Neural cell (in vitro differentiated cells): ENCODE measurements around the gene NKD2. TPM values are rescaled to one million over a fixed set of nuclear protein-coding genes. Genes with fewer than 3 reads are reported as not detected.

Experiments used
- H2AFZ ChIP-seq: fragments of 200-600, 300-800 bp; sonication (generic), shearing (Covaris generic); 2 replicates; pipeline ENCODE4 v1.6.0; 2014; ENCODE audit warnings: low read depth, mild to moderate bottlenecking, antibody characterized with exemption, low read length, moderate library complexity
- H3F3A ChIP-seq: fragments of 200-600 bp; shearing (Covaris generic); 2 replicates; pipeline ENCODE4 v1.6.1; 2016; ENCODE audit warnings: mild to moderate bottlenecking, moderate library complexity, mixed read lengths, antibody characterized with exemption, low read length; ENCODE audit not compliant: insufficient read depth, poor library complexity, severe bottlenecking
- H3K27ac ChIP-seq: fragments of 200-600, 300-800 bp; sonication (generic), shearing (Covaris generic); 2 replicates; pipeline ENCODE4 v1.5.1; 2014; ENCODE audit warnings: mild to moderate bottlenecking, low read length, moderate library complexity
- H3K27me3 ChIP-seq: fragments of 300-800, 200-600 bp; sonication (generic), shearing (Covaris generic); 2 replicates; pipeline ENCODE4 v1.6.0; 2014; ENCODE audit warnings: mild to moderate bottlenecking, low read depth, low read length, moderate library complexity; ENCODE audit not compliant: insufficient read depth
- H3K36me3 ChIP-seq: fragments of 300-800, 200-600 bp; sonication (generic), shearing (Covaris generic); 2 replicates; pipeline ENCODE4 v1.5.1; 2014; ENCODE audit warnings: mild to moderate bottlenecking, antibody characterized with exemption, low read length, moderate library complexity; ENCODE audit not compliant: insufficient read depth
- H3K4me2 ChIP-seq: fragments of 300-800, 200-600 bp; sonication (generic), shearing (Covaris generic); 2 replicates; pipeline ENCODE4 v1.6.0; 2014; ENCODE audit warnings: mild to moderate bottlenecking, low read length
- H3K4me3 ChIP-seq: fragments of 300-800, 200-600 bp; sonication (generic), shearing (Covaris generic); 2 replicates; pipeline ENCODE4 v1.5.1; 2014; ENCODE audit warnings: mild to moderate bottlenecking, low read length, moderate library complexity
- H3K79me2 ChIP-seq: fragments of 200-600 bp; shearing (Covaris generic); replicated peaks from 2 replicates; pipeline ENCODE4 v1.6.0; 2014; ENCODE audit warnings: mild to moderate bottlenecking, low read length, moderate library complexity; ENCODE audit not compliant: insufficient read depth
- H3K9ac ChIP-seq: fragments of 300-800, 200-600 bp; sonication (generic), shearing (Covaris generic); 2 replicates; pipeline ENCODE4 v1.6.1; 2016; ENCODE audit warnings: mild to moderate bottlenecking, low read length, mixed read lengths
- H3K9me2 ChIP-seq: fragments of 200-600 bp; shearing (Covaris generic); 2 replicates; pipeline ENCODE4 v1.6.1; 2016; ENCODE audit warnings: mild to moderate bottlenecking, low read length, mixed read lengths; ENCODE audit not compliant: insufficient read depth
- H3K9me3 ChIP-seq: fragments of 200-600, 300-800 bp; sonication (generic), shearing (Covaris generic); 2 replicates; pipeline ENCODE4 v1.6.1; 2016; ENCODE audit warnings: mild to moderate bottlenecking, mixed run types, low read length, moderate library complexity, mixed read lengths
- H4K20me1 ChIP-seq: fragments of 200-600 bp; shearing (Covaris generic); 2 replicates; pipeline ENCODE4 v1.6.1; 2016; ENCODE audit warnings: mild to moderate bottlenecking, mixed run types; ENCODE audit not compliant: insufficient read depth
- EP300 ChIP-seq: fragments of 450-650 bp; conservative IDR thresholded peaks from 2 replicates; pipeline ENCODE4 v1.6.1; 2014; ENCODE audit warnings: antibody characterized with exemption, mild to moderate bottlenecking, moderate library complexity; ENCODE audit not compliant: poor library complexity, severe bottlenecking
- EZH2 ChIP-seq: fragments of 200-600, 300-800 bp; shearing (Covaris generic), sonication (generic); IDR thresholded peaks from 2 replicates; pipeline ENCODE4 v1.6.1; 2014; ENCODE audit warnings: antibody characterized with exemption, low read length, borderline replicate concordance, mild to moderate bottlenecking; ENCODE audit not compliant: insufficient read depth, poor library complexity, severe bottlenecking
- MXI1 ChIP-seq: fragments of 450-650 bp; conservative IDR thresholded peaks from 2 replicates; pipeline ENCODE4 v1.6.1; 2014; ENCODE audit warnings: antibody characterized with exemption, mild to moderate bottlenecking; ENCODE audit not compliant: poor library complexity, severe bottlenecking
- POLR2AphosphoS5 ChIP-seq: IDR thresholded peaks from 2 replicates; pipeline ENCODE4 v1.6.1; 2012
- RAD21 ChIP-seq: fragments of 450-650 bp; conservative IDR thresholded peaks from 2 replicates; pipeline ENCODE4 v1.6.1; 2014; ENCODE audit warnings: antibody characterized with exemption, mild to moderate bottlenecking, moderate library complexity
- SMC3 ChIP-seq: fragments of 450-650 bp; conservative IDR thresholded peaks from 2 replicates; pipeline ENCODE4 v1.6.1; 2014; ENCODE audit warnings: antibody characterized with exemption, mild to moderate bottlenecking, moderate library complexity; ENCODE audit not compliant: poor library complexity
- TAF1 ChIP-seq: IDR thresholded peaks from 2 replicates; pipeline ENCODE4 v1.6.1; 2012; ENCODE audit warnings: low read depth
- polyA plus RNA-seq: library from polyadenylated mRNA; depleted of rRNA; stranded (reverse); fragments of >200 nt; gene quantifications from 2 replicates; pipeline ENCODE4 v1.2.3, GENCODE V29; 2014
- TF ChIP-seq, protein P1 (sequence below): fragments of 450-650 bp; IDR thresholded peaks from 2 replicates; pipeline ENCODE4 v1.5.1; 2014; ENCODE audit warnings: antibody characterized with exemption, mild to moderate bottlenecking, moderate library complexity; ENCODE audit not compliant: poor library complexity, severe bottlenecking
- TF ChIP-seq, protein P2 (sequence below): IDR thresholded peaks from 2 replicates; pipeline ENCODE4 v1.6.1; 2012; ENCODE audit warnings: borderline replicate concordance

The NKD2 gene
- polyA plus RNA-seq, 1 donor from 2014 or later, result 7.2 TPM

DNA sequence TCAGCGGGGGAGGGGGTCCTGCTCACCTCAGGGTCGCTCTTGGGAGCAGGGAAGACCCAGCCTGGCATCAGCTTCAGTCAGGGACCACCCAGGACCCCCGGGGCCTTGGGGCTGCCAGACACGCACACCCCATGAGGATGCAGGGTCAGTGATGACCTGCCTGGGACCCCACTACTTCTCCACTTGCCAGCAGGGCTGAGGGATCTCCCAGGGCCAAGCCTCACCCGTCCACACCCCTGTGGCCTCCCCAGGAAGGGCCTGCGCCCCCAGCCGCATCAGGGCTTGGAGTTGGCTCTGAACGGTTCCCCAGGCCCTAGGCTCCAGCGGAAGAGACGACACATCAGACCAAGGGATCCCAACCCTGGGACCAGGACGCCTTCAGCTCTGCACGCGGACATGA lies 69.6 kb downstream of the NKD2 start:
- H3K4me3 ChIP-seq, result no peak overlapping the region
- H4K20me1 ChIP-seq, result no peaks in the 10 kb centered on the region
- H3K36me3 ChIP-seq, result no peaks in the 10 kb centered on the region
- H3K79me2 ChIP-seq, result no peaks in the 10 kb centered on the region
- no peak for TF ChIP-seq TAF1
- TF ChIP-seq EP300, result no peak
- no peak for TF ChIP-seq MXI1
- TF ChIP-seq, protein P1, sequence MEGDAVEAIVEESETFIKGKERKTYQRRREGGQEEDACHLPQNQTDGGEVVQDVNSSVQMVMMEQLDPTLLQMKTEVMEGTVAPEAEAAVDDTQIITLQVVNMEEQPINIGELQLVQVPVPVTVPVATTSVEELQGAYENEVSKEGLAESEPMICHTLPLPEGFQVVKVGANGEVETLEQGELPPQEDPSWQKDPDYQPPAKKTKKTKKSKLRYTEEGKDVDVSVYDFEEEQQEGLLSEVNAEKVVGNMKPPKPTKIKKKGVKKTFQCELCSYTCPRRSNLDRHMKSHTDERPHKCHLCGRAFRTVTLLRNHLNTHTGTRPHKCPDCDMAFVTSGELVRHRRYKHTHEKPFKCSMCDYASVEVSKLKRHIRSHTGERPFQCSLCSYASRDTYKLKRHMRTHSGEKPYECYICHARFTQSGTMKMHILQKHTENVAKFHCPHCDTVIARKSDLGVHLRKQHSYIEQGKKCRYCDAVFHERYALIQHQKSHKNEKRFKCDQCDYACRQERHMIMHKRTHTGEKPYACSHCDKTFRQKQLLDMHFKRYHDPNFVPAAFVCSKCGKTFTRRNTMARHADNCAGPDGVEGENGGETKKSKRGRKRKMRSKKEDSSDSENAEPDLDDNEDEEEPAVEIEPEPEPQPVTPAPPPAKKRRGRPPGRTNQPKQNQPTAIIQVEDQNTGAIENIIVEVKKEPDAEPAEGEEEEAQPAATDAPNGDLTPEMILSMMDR, result no peak
- no peak for TF ChIP-seq RAD21
- TF ChIP-seq, protein P2, sequence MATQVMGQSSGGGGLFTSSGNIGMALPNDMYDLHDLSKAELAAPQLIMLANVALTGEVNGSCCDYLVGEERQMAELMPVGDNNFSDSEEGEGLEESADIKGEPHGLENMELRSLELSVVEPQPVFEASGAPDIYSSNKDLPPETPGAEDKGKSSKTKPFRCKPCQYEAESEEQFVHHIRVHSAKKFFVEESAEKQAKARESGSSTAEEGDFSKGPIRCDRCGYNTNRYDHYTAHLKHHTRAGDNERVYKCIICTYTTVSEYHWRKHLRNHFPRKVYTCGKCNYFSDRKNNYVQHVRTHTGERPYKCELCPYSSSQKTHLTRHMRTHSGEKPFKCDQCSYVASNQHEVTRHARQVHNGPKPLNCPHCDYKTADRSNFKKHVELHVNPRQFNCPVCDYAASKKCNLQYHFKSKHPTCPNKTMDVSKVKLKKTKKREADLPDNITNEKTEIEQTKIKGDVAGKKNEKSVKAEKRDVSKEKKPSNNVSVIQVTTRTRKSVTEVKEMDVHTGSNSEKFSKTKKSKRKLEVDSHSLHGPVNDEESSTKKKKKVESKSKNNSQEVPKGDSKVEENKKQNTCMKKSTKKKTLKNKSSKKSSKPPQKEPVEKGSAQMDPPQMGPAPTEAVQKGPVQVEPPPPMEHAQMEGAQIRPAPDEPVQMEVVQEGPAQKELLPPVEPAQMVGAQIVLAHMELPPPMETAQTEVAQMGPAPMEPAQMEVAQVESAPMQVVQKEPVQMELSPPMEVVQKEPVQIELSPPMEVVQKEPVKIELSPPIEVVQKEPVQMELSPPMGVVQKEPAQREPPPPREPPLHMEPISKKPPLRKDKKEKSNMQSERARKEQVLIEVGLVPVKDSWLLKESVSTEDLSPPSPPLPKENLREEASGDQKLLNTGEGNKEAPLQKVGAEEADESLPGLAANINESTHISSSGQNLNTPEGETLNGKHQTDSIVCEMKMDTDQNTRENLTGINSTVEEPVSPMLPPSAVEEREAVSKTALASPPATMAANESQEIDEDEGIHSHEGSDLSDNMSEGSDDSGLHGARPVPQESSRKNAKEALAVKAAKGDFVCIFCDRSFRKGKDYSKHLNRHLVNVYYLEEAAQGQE, result no peak
- no peak for TF ChIP-seq POLR2AphosphoS5
- no peak for TF ChIP-seq SMC3
- TF ChIP-seq EZH2, result no peak
- no peaks in the 10 kb centered on the region for H3K9me3 ChIP-seq
- H3K4me2 ChIP-seq, result no peak overlapping the region
- no peaks in the 10 kb centered on the region for H3K9me2 ChIP-seq
- no peak overlapping the region for H3K27ac ChIP-seq
- no peak overlapping the region for H3K9ac ChIP-seq
- H2AFZ ChIP-seq, result no peak overlapping the region
- no peaks in the 10 kb centered on the region for H3F3A ChIP-seq
- no peaks in the 10 kb centered on the region for H3K27me3 ChIP-seq

DNA sequence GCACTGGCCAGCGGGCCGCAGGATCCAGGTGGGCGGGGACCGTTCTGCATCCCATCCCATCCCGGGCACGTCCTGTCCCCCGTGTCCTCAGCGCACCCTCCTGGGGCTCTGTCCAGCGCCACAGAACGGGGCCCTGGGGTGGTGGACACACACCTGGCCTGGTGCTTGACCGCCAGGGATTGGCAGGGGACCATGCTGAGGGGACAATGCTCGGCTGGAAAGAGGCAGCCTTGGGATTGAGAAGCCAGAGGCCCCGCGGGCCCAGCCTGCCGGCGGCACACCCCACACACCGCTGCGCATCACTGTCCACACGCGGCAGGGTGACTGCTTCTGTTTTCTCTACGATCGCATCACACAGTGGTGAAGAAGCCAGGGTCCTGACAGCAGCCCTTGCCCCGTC lies 70.2 kb downstream of the NKD2 start:
- no peak overlapping the region for H3K27ac ChIP-seq
- H4K20me1 ChIP-seq, result no peaks in the 10 kb centered on the region
- H3K79me2 ChIP-seq, result no peaks in the 10 kb centered on the region
- no peaks in the 10 kb centered on the region for H3K36me3 ChIP-seq
- H3K9me3 ChIP-seq, result no peaks in the 10 kb centered on the region
- no peak overlapping the region for H3K9ac ChIP-seq
- H3F3A ChIP-seq, result no peaks in the 10 kb centered on the region
- TF ChIP-seq MXI1 (no peak), EP300 (no peak), POLR2AphosphoS5 (no peak), RAD21 (no peak), TAF1 (no peak), SMC3 (no peak), EZH2 (no peak)
- TF ChIP-seq, protein P1, result no peak
- TF ChIP-seq, protein P2, result no peak
- H3K4me3 ChIP-seq, result no peak overlapping the region
- no peak overlapping the region for H3K4me2 ChIP-seq
- H2AFZ ChIP-seq, result no peak overlapping the region
- no peaks in the 10 kb centered on the region for H3K27me3 ChIP-seq
- no peaks in the 10 kb centered on the region for H3K9me2 ChIP-seq
